Measurements from ENCODE around the gene UAP1L1. TPM values are rescaled to one million over a fixed set of nuclear protein-coding genes. Genes with fewer than 3 reads are reported as not detected.

UAP1L1 gene
- polyA plus RNA-seq, 1 donor (not counting 4 experiments of a cell fraction or from before 2014, with no cell fraction given) = 2.7 TPM

DNA sequence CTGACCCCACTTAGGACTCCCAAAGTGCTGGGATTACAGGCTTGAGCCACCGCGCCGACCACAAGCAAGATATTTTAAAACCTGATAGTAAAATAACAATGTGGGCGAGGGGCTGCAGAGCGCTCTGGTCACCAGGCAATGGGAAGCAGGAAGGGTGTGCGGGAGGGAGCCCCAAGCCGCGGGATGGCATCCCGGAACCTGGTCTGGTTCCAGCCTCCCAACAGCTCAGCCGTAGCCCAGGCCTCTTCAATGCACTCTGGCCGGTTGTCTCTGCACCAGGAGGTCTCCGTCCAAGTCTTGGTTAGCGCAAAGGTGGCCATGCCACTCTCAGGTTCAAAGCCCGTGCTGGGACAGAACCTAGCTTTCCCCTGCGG is 694 bp upstream of the UAP1L1 start:
- FAIRE-seq = no peak
- Histone ChIP-seq H3K27ac (ENCODE audit: control insufficient read depth, insufficient read depth, low read length) (no peak overlapping the region), H3K9me3 (ENCODE audit: control insufficient read depth, low read depth, low read length) (no peaks in the 10 kb centered on the region), H4K20me1 (ENCODE audit: control insufficient read depth, extremely low read depth, insufficient read depth, low read length) (no peaks in the 10 kb centered on the region), H2AFZ (ENCODE audit: control insufficient read depth, low read length) (no peak overlapping the region), H3K4me3 (ENCODE audit: control insufficient read depth in 2 of 3, extremely low read depth in 1 of 3, insufficient read depth in 2 of 3, low read depth in 1 of 3, low read length in 3 of 3) (no peak overlapping the region), H3K4me2 (ENCODE audit: control insufficient read depth, extremely low read depth, insufficient read depth, low read depth, low read length) (no peak overlapping the region), H3K4me1 (ENCODE audit: control insufficient read depth, extremely low read depth, insufficient read depth, low read length) (peaks cover 11% of the 10 kb centered on the region), H3K9me1 (ENCODE audit: control insufficient read depth, extremely low read depth, insufficient read depth, low read length) (no peaks in the 10 kb centered on the region), H3K36me3 (ENCODE audit: control insufficient read depth in 2 of 2, extremely low read depth in 1 of 2, insufficient read depth in 2 of 2, low read length in 2 of 2) (peaks cover 0 to 5% of the 10 kb centered on the region in 2 experiments), H3K79me2 (ENCODE audit: control insufficient read depth, insufficient read depth, low read length) (no peaks in the 10 kb centered on the region), H3K9ac (ENCODE audit: control insufficient read depth, extremely low read depth, insufficient read depth, low read length) (no peak overlapping the region), H3K27me3 (ENCODE audit: control insufficient read depth, extremely low read depth, insufficient read depth, low read length) (no peaks in the 10 kb centered on the region)
- no peak for DNase-seq (ENCODE audit: low read depth, low spot score)
- TF ChIP-seq EZH2 (IDR thresholded peaks at IDR 0.05; ENCODE audit: low read length) = no peak
- TF ChIP-seq, protein P1, sequence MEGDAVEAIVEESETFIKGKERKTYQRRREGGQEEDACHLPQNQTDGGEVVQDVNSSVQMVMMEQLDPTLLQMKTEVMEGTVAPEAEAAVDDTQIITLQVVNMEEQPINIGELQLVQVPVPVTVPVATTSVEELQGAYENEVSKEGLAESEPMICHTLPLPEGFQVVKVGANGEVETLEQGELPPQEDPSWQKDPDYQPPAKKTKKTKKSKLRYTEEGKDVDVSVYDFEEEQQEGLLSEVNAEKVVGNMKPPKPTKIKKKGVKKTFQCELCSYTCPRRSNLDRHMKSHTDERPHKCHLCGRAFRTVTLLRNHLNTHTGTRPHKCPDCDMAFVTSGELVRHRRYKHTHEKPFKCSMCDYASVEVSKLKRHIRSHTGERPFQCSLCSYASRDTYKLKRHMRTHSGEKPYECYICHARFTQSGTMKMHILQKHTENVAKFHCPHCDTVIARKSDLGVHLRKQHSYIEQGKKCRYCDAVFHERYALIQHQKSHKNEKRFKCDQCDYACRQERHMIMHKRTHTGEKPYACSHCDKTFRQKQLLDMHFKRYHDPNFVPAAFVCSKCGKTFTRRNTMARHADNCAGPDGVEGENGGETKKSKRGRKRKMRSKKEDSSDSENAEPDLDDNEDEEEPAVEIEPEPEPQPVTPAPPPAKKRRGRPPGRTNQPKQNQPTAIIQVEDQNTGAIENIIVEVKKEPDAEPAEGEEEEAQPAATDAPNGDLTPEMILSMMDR (optimal IDR thresholded peaks at IDR 0.05 in 1 of 3, IDR thresholded peaks at IDR 0.05 in 1 of 3, conservative IDR thresholded peaks at IDR 0.05 in 1 of 3; ENCODE audit: extremely low read depth in 1 of 3, insufficient read depth in 2 of 3, low read length in 3 of 3) = no peak
- dilution Hi-C loops (cut with MboI; ENCODE audit: extremely low pct_ligation_motif_present, low sequenced_read_pairs) = no loop called here

DNA sequence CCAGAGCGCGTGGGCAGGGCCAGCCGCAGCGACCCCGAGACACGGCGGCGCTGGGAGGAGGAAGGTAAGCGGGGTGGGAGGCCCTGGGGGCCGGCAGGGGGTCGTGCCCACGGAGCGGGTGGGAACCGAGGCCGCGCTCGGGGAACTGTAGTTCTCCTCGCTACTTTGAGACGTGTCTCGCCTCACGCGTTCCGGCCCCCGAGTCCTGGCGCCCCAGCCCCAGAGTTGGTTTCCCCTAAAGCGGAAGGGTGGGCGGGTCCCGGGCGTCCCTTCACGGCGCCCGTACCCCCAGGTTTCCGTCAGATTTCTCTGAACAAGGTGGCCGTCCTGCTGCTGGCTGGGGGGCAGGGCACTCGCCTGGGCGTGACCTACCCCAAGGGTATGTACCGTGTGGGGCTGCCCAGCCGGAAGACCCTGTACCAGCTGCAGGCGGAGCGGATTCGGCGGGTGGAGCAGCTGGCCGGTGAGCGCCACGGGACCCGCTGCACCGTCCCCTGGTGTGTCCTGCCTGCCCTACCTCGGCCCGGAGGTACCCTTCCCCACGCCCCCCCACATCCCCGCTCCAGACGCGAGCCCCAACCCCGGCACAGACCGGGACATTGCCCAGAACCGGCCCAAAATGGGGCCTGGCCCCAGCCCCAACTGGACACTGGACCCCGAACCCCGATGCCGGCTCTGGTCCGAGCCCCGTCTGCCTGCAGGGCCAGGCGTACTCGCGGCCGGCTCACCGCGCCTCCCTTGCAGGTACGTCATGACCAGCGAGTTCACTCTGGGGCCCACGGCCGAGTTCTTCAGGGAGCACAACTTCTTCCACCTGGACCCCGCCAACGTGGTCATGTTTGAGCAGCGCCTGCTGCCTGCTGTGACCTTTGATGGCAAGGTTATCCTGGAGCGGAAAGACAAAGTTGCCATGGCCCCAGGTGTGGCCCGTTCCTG is 709 bp downstream of the UAP1L1 start:
- peak overlapping the region; percentile 43 for H2AFZ ChIP-seq (ENCODE audit: control insufficient read depth, low read length)
- no peak for FAIRE-seq
- no peak for DNase-seq (ENCODE audit: low read depth, low spot score)

More for the DNA sequence above, 709 bp downstream of the UAP1L1 start:
- Histone ChIP-seq H3K27me3 (ENCODE audit: control insufficient read depth, extremely low read depth, insufficient read depth, low read length) (no peaks in the 10 kb centered on the region), H3K9me1 (ENCODE audit: control insufficient read depth, extremely low read depth, insufficient read depth, low read length) (no peaks in the 10 kb centered on the region), H3K9ac (ENCODE audit: control insufficient read depth, extremely low read depth, insufficient read depth, low read length) (peak overlapping the region; percentile 54), H3K36me3 (ENCODE audit: control insufficient read depth in 2 of 2, extremely low read depth in 1 of 2, insufficient read depth in 2 of 2, low read length in 2 of 2) (peaks cover 3 to 7% of the 10 kb centered on the region in 2 experiments), H4K20me1 (ENCODE audit: control insufficient read depth, extremely low read depth, insufficient read depth, low read length) (no peaks in the 10 kb centered on the region), H3K4me2 (ENCODE audit: control insufficient read depth, extremely low read depth, insufficient read depth, low read depth, low read length) (peak overlapping the region; percentile 82), H3K4me1 (ENCODE audit: control insufficient read depth, extremely low read depth, insufficient read depth, low read length) (peaks cover 16% of the 10 kb centered on the region), H3K79me2 (ENCODE audit: control insufficient read depth, insufficient read depth, low read length) (no peaks in the 10 kb centered on the region), H3K4me3 (ENCODE audit: control insufficient read depth in 2 of 3, extremely low read depth in 1 of 3, insufficient read depth in 2 of 3, low read depth in 1 of 3, low read length in 3 of 3) (peak overlapping the region; percentile 50 to 67 (median 57)), H3K27ac (ENCODE audit: control insufficient read depth, insufficient read depth, low read length) (no peak overlapping the region), H3K9me3 (ENCODE audit: control insufficient read depth, low read depth, low read length) (no peaks in the 10 kb centered on the region)
- TF ChIP-seq EZH2 (IDR thresholded peaks at IDR 0.05; ENCODE audit: low read length) = peak; percentile 44
- TF ChIP-seq, protein P1 (optimal IDR thresholded peaks at IDR 0.05 in 1 of 3, IDR thresholded peaks at IDR 0.05 in 1 of 3, conservative IDR thresholded peaks at IDR 0.05 in 1 of 3; ENCODE audit: extremely low read depth in 1 of 3, insufficient read depth in 2 of 3, low read length in 3 of 3) = no peak
- dilution Hi-C loops (cut with MboI; ENCODE audit: extremely low pct_ligation_motif_present, low sequenced_read_pairs) = no loop called here

Data from keratinocyte (primary cell).